HG02970 (cell line): ENCODE results near the gene WDR43.

Experiments used
- ATAC-seq: cut with Tn5 transposase; IDR thresholded peaks from one replicate; pipeline ENCODE4 v1.9.1; 2021; ENCODE audit warnings: mild to moderate bottlenecking, moderate library complexity, moderate number of reproducible peaks; ENCODE audit not compliant: unreplicated experiment, low FRiP score

The WDR43 gene

GRCh38 chr2:28908172-28908571 lies 13.7 kb downstream of the WDR43 start:
- no peak for ATAC-seq

- ATAC-seq: no peak
Observed at GRCh38 chr2:28909655-28910353, 15.3 kb downstream of the WDR43 start.

- no peak for ATAC-seq
Observed at GRCh38 chr2:28915939-28916338, 21.5 kb downstream of the WDR43 start.

GRCh38 chr2:28926847-28927246 lies 32.4 kb downstream of the WDR43 start:
- no peak for ATAC-seq

- no peak for ATAC-seq
Observed at GRCh38 chr2:28927469-28927868, 33.0 kb downstream of the WDR43 start.

GRCh38 chr2:28927878-28928277 lies 33.4 kb downstream of the WDR43 start:
- ATAC-seq: no peak

GRCh38 chr2:28929581-28929980 lies 35.1 kb downstream of the WDR43 start:
- no peak for ATAC-seq

GRCh38 chr2:28930205-28930604 lies 35.7 kb downstream of the WDR43 start:
- ATAC-seq: no peak

GRCh38 chr2:28934769-28935168 lies 40.3 kb downstream of the WDR43 start:
- ATAC-seq: no peak

GRCh38 chr2:28941008-28941407 lies 46.5 kb downstream of the WDR43 start:
- ATAC-seq: no peak

- no peak for ATAC-seq
Observed at GRCh38 chr2:28944535-28945248, 50.2 kb downstream of the WDR43 start.

- no peak for ATAC-seq
Observed at GRCh38 chr2:28948160-28948559, 53.7 kb downstream of the WDR43 start.

- ATAC-seq: no peak
Observed at GRCh38 chr2:28949190-28949589, 54.7 kb downstream of the WDR43 start.

GRCh38 chr2:28949617-28950305 lies 55.3 kb downstream of the WDR43 start:
- ATAC-seq: no peak

GRCh38 chr2:28950941-28951630 lies 56.6 kb downstream of the WDR43 start:
- ATAC-seq: no peak

GRCh38 chr2:28951910-28952835 lies 57.7 kb downstream of the WDR43 start:
- ATAC-seq: no peak

GRCh38 chr2:28952836-28953211 lies 58.4 kb downstream of the WDR43 start:
- ATAC-seq: no peak

GRCh38 chr2:28955467-28955866 lies 61.0 kb downstream of the WDR43 start:
- no peak for ATAC-seq

GRCh38 chr2:28956415-28956826 lies 62.0 kb downstream of the WDR43 start:
- ATAC-seq: no peak

GRCh38 chr2:28956890-28957289 lies 62.4 kb downstream of the WDR43 start:
- no peak for ATAC-seq
